WTC11 (cell line): ENCODE measurements around the gene MTNR1A. TPM values are rescaled to one million over a fixed set of nuclear protein-coding genes. Genes with fewer than 3 reads are reported as not detected.

Experiments used
- ATAC-seq: fragments of 200-7000 bp; cut with Tn5 transposase; 2 replicates; pipeline ENCODE4 v1.10.0; 2021; ENCODE audit warnings: mild to moderate bottlenecking, moderate library complexity
- CTCF ChIA-PET: fragments of 300-600 bp; sonication (Branson Sonifier 250); formaldehyde crosslinking; loops from one replicate; lab custom pipeline; 2021; ENCODE audit warnings: antibody characterized with exemption; lab: Charles Lee
- POLR2A ChIA-PET: fragments of 350-600 bp; sonication (Branson Sonifier 250); formaldehyde crosslinking; loops from one replicate; lab custom pipeline; 2021; ENCODE audit warnings: antibody characterized with exemption; lab: Charles Lee
- DNase-seq: peaks from one replicate; pipeline ENCODE4 v3.0.0; 2021; ENCODE audit warnings: low spot score
- H3K27ac Mint-ChIP-seq: 2 replicates; pipeline ENCODE4 v1.8.0; 2021; ENCODE audit warnings: mixed read lengths
- H3K27me3 Mint-ChIP-seq: 2 replicates; pipeline ENCODE4 v1.8.0; 2021; ENCODE audit warnings: low read depth, mild to moderate bottlenecking, moderate library complexity, mixed read lengths
- H3K36me3 Mint-ChIP-seq: 2 replicates; pipeline ENCODE4 v1.8.0; 2021; ENCODE audit warnings: mixed read lengths
- H3K4me1 Mint-ChIP-seq: 2 replicates; pipeline ENCODE4 v1.8.0; 2022; ENCODE audit warnings: mixed read lengths
- H3K4me3 Mint-ChIP-seq: 2 replicates; pipeline ENCODE4 v1.8.0; 2021; ENCODE audit warnings: mild to moderate bottlenecking, moderate library complexity, mixed read lengths
- H3K9me3 Mint-ChIP-seq: 2 replicates; pipeline ENCODE4 v1.8.0; 2021; ENCODE audit warnings: mixed read lengths
- ATF2 ChIP-seq: sonication (generic); formaldehyde crosslinking; IDR thresholded peaks from 2 replicates; pipeline ENCODE4 v1.8.1; 2022; ENCODE audit warnings: low read depth, missing genetic modification reagents, borderline replicate concordance
- CTCF ChIP-seq: fragments of 200-600 bp; IDR thresholded peaks from 2 replicates; pipeline ENCODE4 v1.8.0; 2022; ENCODE audit warnings: antibody characterized with exemption
- E2F4 ChIP-seq: sonication (generic); formaldehyde crosslinking; IDR thresholded peaks from 2 replicates; pipeline ENCODE4 v1.8.1; 2022; ENCODE audit warnings: low read depth, mild to moderate bottlenecking, moderate library complexity, missing genetic modification reagents, borderline replicate concordance
- IRF1 ChIP-seq: sonication (generic); formaldehyde crosslinking; IDR thresholded peaks from 2 replicates; pipeline ENCODE4 v1.8.0; 2023; ENCODE audit warnings: missing genetic modification reagents
- JAZF1 ChIP-seq: fragments of 250-450 bp; sonication (Bioruptor Pico); IDR thresholded peaks from 2 replicates; pipeline ENCODE4 v1.9.0; 2021; ENCODE audit warnings: moderate library complexity, mild to moderate bottlenecking, inconsistent platforms
- JUN ChIP-seq: sonication (generic); formaldehyde crosslinking; IDR thresholded peaks from 2 replicates; pipeline ENCODE4 v1.8.0; 2023; ENCODE audit warnings: mild to moderate bottlenecking, missing genetic modification reagents
- MAX ChIP-seq: sonication (generic); formaldehyde crosslinking; IDR thresholded peaks from 2 replicates; pipeline ENCODE4 v1.8.0; 2022; ENCODE audit warnings: mild to moderate bottlenecking, missing genetic modification reagents
- MXD4 ChIP-seq: fragments of 250-450 bp; sonication (Bioruptor Pico); IDR thresholded peaks from 2 replicates; pipeline ENCODE4 v1.8.0; 2021; ENCODE audit warnings: mild to moderate bottlenecking, moderate library complexity, borderline replicate concordance
- SOX15 ChIP-seq: fragments of 250-450 bp; sonication (Bioruptor Pico); IDR thresholded peaks from 2 replicates; pipeline ENCODE4 v1.9.0; 2021; ENCODE audit warnings: mild to moderate bottlenecking
- ZNF219 ChIP-seq: sonication (generic); formaldehyde crosslinking; IDR thresholded peaks from 2 replicates; pipeline ENCODE4 v1.8.0; 2023; ENCODE audit warnings: missing genetic modification reagents, mild to moderate bottlenecking, borderline replicate concordance
- ZNF232 ChIP-seq: sonication (generic); formaldehyde crosslinking; IDR thresholded peaks from 2 replicates; pipeline ENCODE4 v1.8.0; 2022; ENCODE audit warnings: mild to moderate bottlenecking, missing genetic modification reagents
- ZNF512 ChIP-seq: sonication (generic); formaldehyde crosslinking; IDR thresholded peaks from 2 replicates; pipeline ENCODE4 v1.8.1; 2022; ENCODE audit warnings: missing genetic modification reagents, borderline replicate concordance
- ZNF532 ChIP-seq: fragments of 250-450 bp; sonication (Bioruptor Pico); IDR thresholded peaks from 2 replicates; pipeline ENCODE4 v1.9.0; 2021; ENCODE audit warnings: mild to moderate bottlenecking, borderline replicate concordance
- total RNA-seq: library from RNA; stranded (reverse); gene quantifications from 3 replicates; pipeline ENCODE4 v1.2.3, GENCODE V29; 2021

Gene MTNR1A
- total RNA-seq, 1 experiment from 2014 or later = 1.0 TPM

- TF ChIP-seq MXD4 (no peak), CTCF (no peak), IRF1 (CRISPR knock-in tag) (no peak), ZNF532 (CRISPR knock-in tag) (no peak), JUN (no peak)
These were observed 67.6 kb downstream of the MTNR1A start (continued) for GRCh38 chr4:186487726-186488125.

GRCh38 chr4:186486172-186486571 is 69.2 kb downstream of the MTNR1A start:
- no peak overlapping the region for H3K4me3 Mint-ChIP-seq
- no peak for DNase-seq
- H3K4me1 Mint-ChIP-seq = peaks cover 17% of the 10 kb centered on the region
- ChIA-PET POLR2A (no interaction called here), CTCF (no interaction called here)
- no peaks in the 10 kb centered on the region for H3K27me3 Mint-ChIP-seq
- H3K27ac Mint-ChIP-seq = no peak overlapping the region
- TF ChIP-seq SOX15 = no peak
- TF ChIP-seq ZNF512 = no peak
- no peak for TF ChIP-seq ATF2 (CRISPR knock-in tag)
- no peak for TF ChIP-seq E2F4 (CRISPR knock-in tag)
- TF ChIP-seq JAZF1 (CRISPR knock-in tag) = no peak
- TF ChIP-seq MAX (CRISPR knock-in tag) = no peak
- TF ChIP-seq ZNF232 = no peak
- TF ChIP-seq ZNF219 (CRISPR knock-in tag) = no peak
- no peak for ATAC-seq
- peaks cover 13% of the 10 kb centered on the region for H3K36me3 Mint-ChIP-seq
- peaks cover 26% of the 10 kb centered on the region for H3K9me3 Mint-ChIP-seq
